HCT116 (cell line): ENCODE measurements around the gene SLC27A1. TPM values are rescaled to one million over a fixed set of nuclear protein-coding genes. Genes with fewer than 3 reads are reported as not detected.

Experiments
- ATAC-seq: fragments of 200-7000 bp; cut with Tn5 transposase; 2 replicates; pipeline ENCODE4 v1.9.1; 2020; ENCODE audit warnings: mild to moderate bottlenecking, moderate library complexity
- BruUV-seq: library from RNA; stranded (reverse); fragments of 400-500 nt; replicated peaks from 2 replicates; lab custom pipeline; 2021; lab: Mats Ljungman, UMichigan
- CTCF ChIA-PET: fragments of 300-600 bp; sonication (Branson Sonifier 250); formaldehyde crosslinking; loops from one replicate; lab custom pipeline; 2021; ENCODE audit warnings: antibody characterized with exemption; lab: Charles Lee
- POLR2A ChIA-PET: fragments of 300-600, 350-600 bp; sonication (Branson Sonifier 250); formaldehyde crosslinking; loops from one replicate; lab custom pipeline; 2021; ENCODE audit warnings: antibody characterized with exemption; lab: Charles Lee
- RAD21 ChIA-PET, 2 experiments: fragments of 300-600 bp; sonication (Branson Sonifier 250); formaldehyde crosslinking; loops; one replicate each; lab custom pipeline; 2023; ENCODE audit warnings: low total read pairs in 2 of 2; ENCODE audit not compliant: uncharacterized antibody in 2 of 2, unreplicated experiment in 2 of 2, low non-redundant PET in 1 of 2; lab: Charles Lee
- DNase-seq: peaks from one replicate; pipeline ENCODE4 v3.0.0-alpha.2; 2010; ENCODE audit warnings: low read depth, low spot score
- H2AFZ ChIP-seq: fragments of 200-600 bp; shearing (Covaris generic), sonication (generic); 2 replicates; pipeline ENCODE4 v1.6.1; 2017; ENCODE audit warnings: low read depth, mixed run types, mixed read lengths, antibody characterized with exemption, low read length; ENCODE audit not compliant: poor library complexity, severe bottlenecking
- H3K27ac ChIP-seq: 2 replicates; pipeline ENCODE4 v1.5.1; 2012; ENCODE audit warnings: low read depth, low read length
- H3K27me3 ChIP-seq: fragments of 200-600 bp; sonication (generic); 2 replicates; pipeline ENCODE4 v1.6.1; 2016; ENCODE audit warnings: mixed run types, low read length, mixed read lengths; ENCODE audit not compliant: insufficient read depth
- H3K36me3 ChIP-seq, 2 experiments: fragments of 200-500 bp in 1 of 2; fragments of 200-600 bp in 1 of 2; sonication (Bioruptor generic) in 1 of 2; sonication (generic) in 1 of 2; 2 replicates each; pipeline versions ENCODE4 v1.5.1 to v1.6.1; 2014 to 2016; ENCODE audit warnings: low read length in 2 of 2, inconsistent platforms in 1 of 2, mixed read lengths in 1 of 2, mixed run types in 1 of 2; ENCODE audit not compliant: insufficient read depth in 2 of 2, control insufficient read depth in 1 of 2
- H3K4me1 ChIP-seq, 2 experiments: fragments of 200-600 bp in 1 of 2; sonication (generic) in 1 of 2; 2 replicates each; pipeline versions ENCODE4 v1.5.1 to v1.6.1; 2012 to 2017; ENCODE audit warnings: low read length in 2 of 2, inconsistent platforms in 1 of 2, mild to moderate bottlenecking in 1 of 2, mixed read lengths in 1 of 2, mixed run types in 1 of 2, moderate library complexity in 1 of 2; ENCODE audit not compliant: insufficient read depth in 2 of 2, control insufficient read depth in 1 of 2
- H3K4me2 ChIP-seq: fragments of 200-600 bp; sonication (generic); 2 replicates; pipeline ENCODE4 v1.6.1; 2017; ENCODE audit warnings: mixed run types, low read length, mixed read lengths
- H3K4me3 ChIP-seq, 2 experiments: fragments of 200-600 bp in 1 of 2; sonication (generic) in 1 of 2; replicated peaks in 1 of 2; 2 replicates each; pipeline ENCODE4 v1.5.1; 2011 to 2016; ENCODE audit warnings: low read length in 2 of 2, control low read depth in 1 of 2, low read depth in 1 of 2, mild to moderate bottlenecking in 1 of 2, mixed read lengths in 1 of 2, mixed run types in 1 of 2
- H3K79me2 ChIP-seq: fragments of 200-600 bp; sonication (generic); 2 replicates; pipeline ENCODE4 v1.6.1; 2017; ENCODE audit warnings: mild to moderate bottlenecking, mixed run types, low read length, moderate library complexity, mixed read lengths; ENCODE audit not compliant: insufficient read depth
- H3K9ac ChIP-seq: fragments of 200-600 bp; sonication (generic); 2 replicates; pipeline ENCODE4 v1.6.1; 2016; ENCODE audit warnings: low read length, mixed read lengths
- H3K9me2 ChIP-seq: fragments of 200-600 bp; sonication (generic), shearing (Covaris generic); 2 replicates; pipeline ENCODE4 v1.6.1; 2017; ENCODE audit warnings: mixed run types, mild to moderate bottlenecking, moderate library complexity; ENCODE audit not compliant: insufficient read depth
- H3K9me3 ChIP-seq, 2 experiments: fragments of 200-500 bp in 1 of 2; fragments of 200-600 bp in 1 of 2; sonication (Bioruptor generic) in 1 of 2; sonication (generic) in 1 of 2; 2 replicates each; pipeline ENCODE4 v1.6.1; 2014 to 2017; ENCODE audit warnings: low read length in 2 of 2, mixed read lengths in 2 of 2, inconsistent platforms in 1 of 2, low read depth in 1 of 2, mild to moderate bottlenecking in 1 of 2, mixed run types in 1 of 2, moderate library complexity in 1 of 2; ENCODE audit not compliant: control insufficient read depth in 1 of 2, insufficient read depth in 1 of 2
- H4K20me1 ChIP-seq: fragments of 200-600 bp; sonication (generic), shearing (Covaris generic); 2 replicates; pipeline ENCODE4 v1.6.1; 2017; ENCODE audit warnings: mixed run types, mild to moderate bottlenecking, moderate library complexity; ENCODE audit not compliant: insufficient read depth
- ELF1 ChIP-seq: IDR thresholded peaks from 2 replicates; pipeline ENCODE4 v1.6.1; 2012; ENCODE audit warnings: low read depth, borderline replicate concordance
- POLR2AphosphoS5 ChIP-seq: IDR thresholded peaks from 2 replicates; pipeline ENCODE4 v1.6.1; 2011; ENCODE audit warnings: mild to moderate bottlenecking, low read depth, low read length, moderate library complexity
- SP1 ChIP-seq: IDR thresholded peaks from 2 replicates; pipeline ENCODE4 v1.6.1; 2012; ENCODE audit warnings: low read depth
- intact Hi-C: fragments of 100-400 bp; cut with micrococcal nuclease; formaldehyde crosslinking; loops from 2 replicates; pipeline ENCODE4 v1.10.0; 2022
- total RNA-seq: library from RNA; stranded (reverse); gene quantifications from one replicate; pipeline ENCODE4 v1.2.1, GENCODE V29; 2021; ENCODE audit not compliant: unreplicated experiment
- TF ChIP-seq, protein P1 (sequence below): IDR thresholded peaks from 2 replicates; pipeline ENCODE4 v1.6.1; 2011; ENCODE audit warnings: mild to moderate bottlenecking, low read length, moderate library complexity; ENCODE audit not compliant: insufficient replicate concordance; ENCODE audit errors: extremely low read depth
- TF ChIP-seq, protein P2 (sequence below), 3 experiments: fragments of 200-600 bp in 1 of 3; sonication (generic) in 1 of 3; IDR thresholded peaks in 2 of 3; conservative IDR thresholded peaks in 1 of 3; 2 replicates each; pipeline ENCODE4 v1.5.1; 2012 to 2017; ENCODE audit warnings: low read depth in 2 of 3, low read length in 2 of 3, antibody characterized with exemption in 1 of 3, borderline replicate concordance in 1 of 3, control low read depth in 1 of 3, mild to moderate bottlenecking in 1 of 3, mixed read lengths in 1 of 3, mixed run types in 1 of 3, moderate library complexity in 1 of 3; ENCODE audit not compliant: insufficient read depth in 1 of 3

Gene SLC27A1
- total RNA-seq, 1 experiment from 2014 or later, result 22.5 TPM

DNA sequence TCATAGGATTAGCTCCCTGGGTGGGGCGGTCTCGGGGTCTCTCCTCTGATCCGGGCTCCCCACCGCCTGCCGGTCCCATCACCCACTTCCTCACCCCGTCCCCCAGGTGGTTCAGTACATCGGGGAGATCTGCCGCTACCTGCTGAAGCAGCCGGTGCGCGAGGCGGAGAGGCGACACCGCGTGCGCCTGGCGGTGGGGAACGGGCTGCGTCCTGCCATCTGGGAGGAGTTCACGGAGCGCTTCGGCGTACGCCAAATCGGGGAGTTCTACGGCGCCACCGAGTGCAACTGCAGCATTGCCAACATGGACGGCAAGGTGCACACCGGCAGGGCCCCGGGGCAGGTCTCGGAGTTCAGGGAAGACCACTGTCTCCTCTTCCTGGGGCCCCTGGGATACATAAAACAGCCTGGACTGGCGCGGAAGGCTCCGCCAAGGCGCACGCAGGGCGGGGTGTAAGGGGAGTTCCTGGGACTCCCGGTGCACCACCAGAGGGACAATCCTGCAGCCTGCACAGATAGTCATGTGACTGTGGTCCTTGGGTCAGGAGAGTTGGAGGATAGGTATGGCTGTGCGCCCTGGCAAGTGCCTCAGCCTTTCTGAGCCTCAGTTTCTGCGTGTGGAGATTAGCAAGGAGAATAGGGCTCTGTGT is 26.9 kb downstream of the SLC27A1 start:
- no peaks in the 10 kb centered on the region for H3K9me3 ChIP-seq
- H3K79me2 ChIP-seq, result no peaks in the 10 kb centered on the region; the same call in 1 of the 2 replicates
- H3K27ac ChIP-seq, result no peak overlapping the region
- ATAC-seq, result no peak
- no peak for TF ChIP-seq SP1
- TF ChIP-seq, protein P1, sequence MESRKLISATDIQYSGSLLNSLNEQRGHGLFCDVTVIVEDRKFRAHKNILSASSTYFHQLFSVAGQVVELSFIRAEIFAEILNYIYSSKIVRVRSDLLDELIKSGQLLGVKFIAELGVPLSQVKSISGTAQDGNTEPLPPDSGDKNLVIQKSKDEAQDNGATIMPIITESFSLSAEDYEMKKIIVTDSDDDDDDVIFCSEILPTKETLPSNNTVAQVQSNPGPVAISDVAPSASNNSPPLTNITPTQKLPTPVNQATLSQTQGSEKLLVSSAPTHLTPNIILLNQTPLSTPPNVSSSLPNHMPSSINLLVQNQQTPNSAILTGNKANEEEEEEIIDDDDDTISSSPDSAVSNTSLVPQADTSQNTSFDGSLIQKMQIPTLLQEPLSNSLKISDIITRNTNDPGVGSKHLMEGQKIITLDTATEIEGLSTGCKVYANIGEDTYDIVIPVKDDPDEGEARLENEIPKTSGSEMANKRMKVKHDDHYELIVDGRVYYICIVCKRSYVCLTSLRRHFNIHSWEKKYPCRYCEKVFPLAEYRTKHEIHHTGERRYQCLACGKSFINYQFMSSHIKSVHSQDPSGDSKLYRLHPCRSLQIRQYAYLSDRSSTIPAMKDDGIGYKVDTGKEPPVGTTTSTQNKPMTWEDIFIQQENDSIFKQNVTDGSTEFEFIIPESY, result no peak
- TF ChIP-seq, protein P2, sequence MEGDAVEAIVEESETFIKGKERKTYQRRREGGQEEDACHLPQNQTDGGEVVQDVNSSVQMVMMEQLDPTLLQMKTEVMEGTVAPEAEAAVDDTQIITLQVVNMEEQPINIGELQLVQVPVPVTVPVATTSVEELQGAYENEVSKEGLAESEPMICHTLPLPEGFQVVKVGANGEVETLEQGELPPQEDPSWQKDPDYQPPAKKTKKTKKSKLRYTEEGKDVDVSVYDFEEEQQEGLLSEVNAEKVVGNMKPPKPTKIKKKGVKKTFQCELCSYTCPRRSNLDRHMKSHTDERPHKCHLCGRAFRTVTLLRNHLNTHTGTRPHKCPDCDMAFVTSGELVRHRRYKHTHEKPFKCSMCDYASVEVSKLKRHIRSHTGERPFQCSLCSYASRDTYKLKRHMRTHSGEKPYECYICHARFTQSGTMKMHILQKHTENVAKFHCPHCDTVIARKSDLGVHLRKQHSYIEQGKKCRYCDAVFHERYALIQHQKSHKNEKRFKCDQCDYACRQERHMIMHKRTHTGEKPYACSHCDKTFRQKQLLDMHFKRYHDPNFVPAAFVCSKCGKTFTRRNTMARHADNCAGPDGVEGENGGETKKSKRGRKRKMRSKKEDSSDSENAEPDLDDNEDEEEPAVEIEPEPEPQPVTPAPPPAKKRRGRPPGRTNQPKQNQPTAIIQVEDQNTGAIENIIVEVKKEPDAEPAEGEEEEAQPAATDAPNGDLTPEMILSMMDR (IDR thresholded peaks at IDR 0.05 in 2 of 3, conservative IDR thresholded peaks at IDR 0.05 in 1 of 3; ENCODE audit: borderline replicate concordance in 1 of 3, insufficient read depth in 1 of 3, low read depth in 2 of 3, low read length in 2 of 3), result no peak
- TF ChIP-seq ELF1, result no peak
- peak; percentile 31; the same call in 1 of the 2 replicates for TF ChIP-seq POLR2AphosphoS5
- H3K36me3 ChIP-seq, result no peaks in the 10 kb centered on the region; a peak in 2 of 4 replicates
- ChIA-PET RAD21 (no interaction called here), CTCF (interaction anchor here (1.3 to 1.8 kb wide), 6 partner anchors 19 to 78 kb away, joined by 3 to 7 read pairs (median 5); partner anchors contain the start of gene MVB12A), POLR2A (no interaction called here)
- H3K4me3 ChIP-seq, result no peak overlapping the region
- H2AFZ ChIP-seq, result no peak overlapping the region
- H4K20me1 ChIP-seq, result no peaks in the 10 kb centered on the region
- no peaks in the 10 kb centered on the region for H3K9me2 ChIP-seq
- peaks cover 11 to 31% of the 10 kb centered on the region in 2 experiments for H3K4me1 ChIP-seq
- no peak overlapping the region for H3K4me2 ChIP-seq
- H3K27me3 ChIP-seq, result no peaks in the 10 kb centered on the region
- DNase-seq, result no peak
- BruUV-seq, result no TSS peak
- H3K9ac ChIP-seq, result no peak overlapping the region
- intact Hi-C loops, result loop anchor here (2.0 to 5.0 kb wide), 2 partner anchors 56 to 270 kb away; no protein-coding TSS in a partner anchor
